GM18498 (cell line): ENCODE data around the gene TTC3.

Experiments
- ATAC-seq: cut with Tn5 transposase; IDR thresholded peaks from one replicate; pipeline ENCODE4 v1.9.1; 2021; ENCODE audit warnings: mild to moderate bottlenecking, moderate library complexity; ENCODE audit not compliant: unreplicated experiment

Gene TTC3

GRCh38 chr21:37061926-37062592, 11.0 kb upstream of the TTC3 start:
- no peak for ATAC-seq

GRCh38 chr21:37062593-37062935, 10.5 kb upstream of the TTC3 start:
- no peak for ATAC-seq

GRCh38 chr21:37063433-37063832, 9.6 kb upstream of the TTC3 start:
- ATAC-seq: no peak

- ATAC-seq: no peak
Observed at GRCh38 chr21:37064841-37065240, 8.2 kb upstream of the TTC3 start.

- ATAC-seq: no peak
Observed at GRCh38 chr21:37065561-37066177, 7.4 kb upstream of the TTC3 start.

- ATAC-seq: no peak
Observed at GRCh38 chr21:37071561-37072273, 1.3 kb upstream of the TTC3 start.

GRCh38 chr21:37072274-37072987, 623 bp upstream of the TTC3 start:
- ATAC-seq: peak; percentile 47

GRCh38 chr21:37073417-37074196, 553 bp downstream of the TTC3 start:
- peak; percentile 37 for ATAC-seq

GRCh38 chr21:37074197-37074510, 1.1 kb downstream of the TTC3 start:
- no peak for ATAC-seq

- ATAC-seq: no peak
Observed at GRCh38 chr21:37074546-37074945, 1.5 kb downstream of the TTC3 start.

- no peak for ATAC-seq
Observed at GRCh38 chr21:37075214-37075770, 2.2 kb downstream of the TTC3 start.

GRCh38 chr21:37076087-37076850, 3.2 kb downstream of the TTC3 start:
- ATAC-seq: no peak

GRCh38 chr21:37077403-37077802, 4.3 kb downstream of the TTC3 start:
- no peak for ATAC-seq

GRCh38 chr21:37079211-37079824, 6.3 kb downstream of the TTC3 start:
- ATAC-seq: no peak

- no peak for ATAC-seq
Observed at GRCh38 chr21:37082375-37082774, 9.3 kb downstream of the TTC3 start.

- no peak for ATAC-seq
Observed at GRCh38 chr21:37082856-37083528, 9.9 kb downstream of the TTC3 start.

- ATAC-seq: no peak
Observed at GRCh38 chr21:37085726-37086125, 12.7 kb downstream of the TTC3 start.

GRCh38 chr21:37087188-37087587, 14.1 kb downstream of the TTC3 start:
- no peak for ATAC-seq

GRCh38 chr21:37088186-37088735, 15.2 kb downstream of the TTC3 start:
- no peak for ATAC-seq
